ENCODE results near the gene ADAM19.

DNA sequence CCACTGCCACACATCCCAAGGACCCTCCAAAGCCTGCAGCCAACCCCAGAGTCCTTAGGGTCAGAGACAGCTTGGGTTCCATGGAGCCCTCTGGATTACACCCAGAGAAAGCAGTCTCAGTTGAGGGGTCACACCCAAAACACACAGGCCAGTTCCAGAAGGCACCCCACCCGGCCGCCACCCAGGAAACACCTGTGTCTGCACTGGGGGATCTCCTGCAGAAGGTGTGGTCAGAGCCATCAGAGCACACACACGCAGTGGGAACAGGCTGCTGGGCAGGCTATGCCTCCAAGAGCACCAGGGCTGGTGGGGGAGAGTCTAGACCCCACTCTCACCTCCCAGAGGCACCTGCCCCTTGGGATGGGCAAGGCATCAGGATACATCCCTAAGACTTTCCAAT is 88.2 kb downstream of the ADAM19 start:
- TF ChIP-seq, protein P1, sequence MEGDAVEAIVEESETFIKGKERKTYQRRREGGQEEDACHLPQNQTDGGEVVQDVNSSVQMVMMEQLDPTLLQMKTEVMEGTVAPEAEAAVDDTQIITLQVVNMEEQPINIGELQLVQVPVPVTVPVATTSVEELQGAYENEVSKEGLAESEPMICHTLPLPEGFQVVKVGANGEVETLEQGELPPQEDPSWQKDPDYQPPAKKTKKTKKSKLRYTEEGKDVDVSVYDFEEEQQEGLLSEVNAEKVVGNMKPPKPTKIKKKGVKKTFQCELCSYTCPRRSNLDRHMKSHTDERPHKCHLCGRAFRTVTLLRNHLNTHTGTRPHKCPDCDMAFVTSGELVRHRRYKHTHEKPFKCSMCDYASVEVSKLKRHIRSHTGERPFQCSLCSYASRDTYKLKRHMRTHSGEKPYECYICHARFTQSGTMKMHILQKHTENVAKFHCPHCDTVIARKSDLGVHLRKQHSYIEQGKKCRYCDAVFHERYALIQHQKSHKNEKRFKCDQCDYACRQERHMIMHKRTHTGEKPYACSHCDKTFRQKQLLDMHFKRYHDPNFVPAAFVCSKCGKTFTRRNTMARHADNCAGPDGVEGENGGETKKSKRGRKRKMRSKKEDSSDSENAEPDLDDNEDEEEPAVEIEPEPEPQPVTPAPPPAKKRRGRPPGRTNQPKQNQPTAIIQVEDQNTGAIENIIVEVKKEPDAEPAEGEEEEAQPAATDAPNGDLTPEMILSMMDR (conservative IDR thresholded peaks at IDR 0.05; ENCODE audit: low read length), result no peak
- TF ChIP-seq EZH2phosphoT487 (IDR thresholded peaks at IDR 0.05; ENCODE audit: borderline replicate concordance), result no peak

Data from Loucy (cell line).